CD8-positive, alpha-beta memory T cell (primary cell): ENCODE results near the gene PIK3R5. TPM values are rescaled to one million over a fixed set of nuclear protein-coding genes. Genes with fewer than 3 reads are reported as not detected.
A peak's percentile ranks its signal among the peaks of the same experiment; 100 is the strongest.

Source experiments
- CTCF ChIA-PET: fragments of 350-600 bp; sonication (Branson Sonifier 250); formaldehyde crosslinking; loops from one replicate; lab custom pipeline; 2021; ENCODE audit warnings: antibody characterized with exemption; lab: Charles Lee
- POLR2A ChIA-PET: fragments of 350-600 bp; sonication (Branson Sonifier 250); formaldehyde crosslinking; loops from one replicate; lab custom pipeline; 2021; ENCODE audit warnings: antibody characterized with exemption; lab: Charles Lee
- DNase-seq, 5 donors: peaks; one replicate each; pipeline versions ENCODE4 v3.0.0 to v3.0.0-alpha.2; 2020 to 2022; ENCODE audit warnings: mixed read lengths in 1 of 5
- H3K27ac ChIP-seq: one replicate; pipeline ENCODE4 v1.7.0; 2013; ENCODE audit warnings: low read depth, mild to moderate bottlenecking, low read length, moderate library complexity
- H3K27me3 ChIP-seq: 2 replicates; pipeline ENCODE4 v1.7.0; 2013; ENCODE audit warnings: low read length, mild to moderate bottlenecking; ENCODE audit not compliant: insufficient read depth, poor library complexity, severe bottlenecking
- H3K36me3 ChIP-seq: 2 replicates; pipeline ENCODE4 v1.7.0; 2013; ENCODE audit warnings: mild to moderate bottlenecking, low read length, moderate library complexity; ENCODE audit not compliant: insufficient read depth
- H3K4me1 ChIP-seq: 2 replicates; pipeline ENCODE4 v1.7.0; 2013; ENCODE audit warnings: mild to moderate bottlenecking, low read length, moderate library complexity; ENCODE audit not compliant: insufficient read depth
- H3K4me3 ChIP-seq: 2 replicates; pipeline ENCODE4 v1.7.0; 2013; ENCODE audit warnings: mild to moderate bottlenecking, low read length
- H3K9me3 ChIP-seq: 2 replicates; pipeline ENCODE4 v1.7.0; 2013; ENCODE audit warnings: mild to moderate bottlenecking, low read length
- H3K27ac Mint-ChIP-seq, 8 donors: one replicate each; pipeline ENCODE4 v1.8.0; 2020 to 2021; ENCODE audit warnings: mixed read lengths in 8 of 8, mild to moderate bottlenecking in 6 of 8, inconsistent platforms in 3 of 8, moderate library complexity in 3 of 8
- H3K27me3 Mint-ChIP-seq, 2 donors: one replicate each; pipeline ENCODE4 v1.8.0; 2020 to 2021; ENCODE audit warnings: mixed read lengths in 2 of 2, mild to moderate bottlenecking in 1 of 2, moderate library complexity in 1 of 2
- H3K36me3 Mint-ChIP-seq, 3 donors: one replicate each; pipeline ENCODE4 v1.8.0; 2020 to 2021; ENCODE audit warnings: mixed read lengths in 3 of 3, inconsistent platforms in 1 of 3, mild to moderate bottlenecking in 1 of 3
- H3K4me1 Mint-ChIP-seq, 3 donors: one replicate each; pipeline ENCODE4 v1.8.0; 2020 to 2021; ENCODE audit warnings: mixed read lengths in 3 of 3, inconsistent platforms in 1 of 3, mild to moderate bottlenecking in 1 of 3
- H3K4me3 Mint-ChIP-seq, 7 donors: one replicate each; pipeline ENCODE4 v1.8.0; 2020 to 2021; ENCODE audit warnings: mixed read lengths in 7 of 7, mild to moderate bottlenecking in 6 of 7, moderate library complexity in 4 of 7, inconsistent platforms in 2 of 7
- H3K9me3 Mint-ChIP-seq, 5 donors: one replicate each; pipeline ENCODE4 v1.8.0; 2020 to 2022; ENCODE audit warnings: mixed read lengths in 5 of 5, mild to moderate bottlenecking in 3 of 5, moderate library complexity in 2 of 5, inconsistent platforms in 1 of 5
- polyA plus RNA-seq: library from polyadenylated mRNA; unstranded; fragments of 300-500 nt; fragmentation: Illumina TruSeq; gene quantifications from one replicate; pipeline ENCODE4 v1.2.3, GENCODE V29; 2021
- total RNA-seq, 2 experiments: library from RNA; stranded (reverse); gene quantifications; one replicate each; pipeline ENCODE4 v1.2.3, GENCODE V29; 2021

Gene PIK3R5
- total and polyA plus RNA-seq, 3 experiments from 2014 or later = 28.6 to 71.6 (median 30.2) TPM

- Histone ChIP-seq H3K27me3 (no peaks in the 10 kb centered on the region), H3K27ac (no peak overlapping the region), H3K4me1 (peaks cover 44% of the 10 kb centered on the region), H3K36me3 (peaks cover 5% of the 10 kb centered on the region), H3K9me3 (peaks cover 19% of the 10 kb centered on the region), H3K4me3 (no peak overlapping the region)
- H3K4me1 Mint-ChIP-seq = peaks cover 36 to 46% (median 45%) of the 10 kb centered on the region in 3 donors
- peaks cover 19 to 45% (median 23%) of the 10 kb centered on the region in 3 donors for H3K36me3 Mint-ChIP-seq
- ChIA-PET POLR2A (no interaction called here), CTCF (interaction anchor here (0.8 to 1.2 kb wide), 2 partner anchors 18 to 74 kb away, joined by 3 to 5 read pairs; no protein-coding TSS in a partner anchor)
- H3K27me3 Mint-ChIP-seq = peaks cover 0 to 1% of the 10 kb centered on the region in 2 donors
- no peak overlapping the region for H3K4me3 Mint-ChIP-seq
- peaks cover 8 to 13% (median 12%) of the 10 kb centered on the region in 5 donors for H3K9me3 Mint-ChIP-seq
- no peak for DNase-seq
- H3K27ac Mint-ChIP-seq = peak overlapping the region in 1 of 8 donors; percentile 51
These were observed 41.7 kb downstream of the PIK3R5 start for GRCh38 chr17:8923762-8924161.

- Mint-ChIP-seq H3K27ac (peak overlapping the region in 3 of 8 donors; percentile 34 to 97 (median 37)), H3K27me3 (no peaks in the 10 kb centered on the region), H3K36me3 (peaks cover 15 to 42% (median 16%) of the 10 kb centered on the region in 3 donors), H3K9me3 (peaks cover 2 to 5% (median 3%) of the 10 kb centered on the region in 5 donors), H3K4me1 (peaks cover 33 to 52% (median 45%) of the 10 kb centered on the region in 3 donors), H3K4me3 (no peak overlapping the region)
- no peak for DNase-seq
- no peaks in the 10 kb centered on the region for H3K27me3 ChIP-seq
- no peak overlapping the region for H3K27ac ChIP-seq
- peaks cover 44% of the 10 kb centered on the region for H3K4me1 ChIP-seq
- POLR2A ChIA-PET = interaction anchor here (0.9 kb wide), 1 partner anchor 10 kb away, joined by 3 read pairs; no protein-coding TSS in a partner anchor
- CTCF ChIA-PET = interaction anchor here (0.8 to 1.2 kb wide), 2 partner anchors 19 to 75 kb away, joined by 3 to 5 read pairs; no protein-coding TSS in a partner anchor
- no peak overlapping the region for H3K4me3 ChIP-seq
- H3K9me3 ChIP-seq = peaks cover 11% of the 10 kb centered on the region
- H3K36me3 ChIP-seq = peaks cover 5% of the 10 kb centered on the region
These were observed 42.6 kb downstream of the PIK3R5 start for GRCh38 chr17:8922928-8923327.

GRCh38 chr17:8922451-8922850 lies 43.1 kb downstream of the PIK3R5 start:
- POLR2A ChIA-PET = interaction anchor here (0.9 kb wide), 1 partner anchor 10 kb away, joined by 3 read pairs; no protein-coding TSS in a partner anchor
- Histone ChIP-seq H3K27ac (no peak overlapping the region), H3K4me1 (peaks cover 42% of the 10 kb centered on the region), H3K36me3 (peaks cover 4% of the 10 kb centered on the region), H3K27me3 (no peaks in the 10 kb centered on the region), H3K4me3 (no peak overlapping the region), H3K9me3 (peaks cover 6% of the 10 kb centered on the region)
- CTCF ChIA-PET = no interaction called here
- no peak for DNase-seq
- peaks cover 36 to 49% (median 45%) of the 10 kb centered on the region in 3 donors for H3K4me1 Mint-ChIP-seq
- peaks cover 0 to 4% (median under 1%) of the 10 kb centered on the region in 5 donors for H3K9me3 Mint-ChIP-seq
- H3K36me3 Mint-ChIP-seq = peaks cover 12 to 40% (median 16%) of the 10 kb centered on the region in 3 donors
- H3K27me3 Mint-ChIP-seq = no peaks in the 10 kb centered on the region
- peak overlapping the region in 7 of 8 donors; percentile 34 to 97 (median 47) for H3K27ac Mint-ChIP-seq
- no peak overlapping the region for H3K4me3 Mint-ChIP-seq

GRCh38 chr17:8921147-8921546 lies 44.4 kb downstream of the PIK3R5 start:
- Histone ChIP-seq H3K27ac (no peak overlapping the region), H3K9me3 (no peaks in the 10 kb centered on the region), H3K4me3 (no peak overlapping the region), H3K36me3 (peaks cover 4% of the 10 kb centered on the region), H3K27me3 (no peaks in the 10 kb centered on the region), H3K4me1 (peaks cover 40% of the 10 kb centered on the region)
- Mint-ChIP-seq H3K27ac (no peak overlapping the region), H3K4me1 (peaks cover 44 to 58% (median 54%) of the 10 kb centered on the region in 3 donors), H3K36me3 (peaks cover 12 to 42% (median 19%) of the 10 kb centered on the region in 3 donors), H3K27me3 (no peaks in the 10 kb centered on the region), H3K9me3 (peaks cover 0 to 4% (median 0%) of the 10 kb centered on the region in 5 donors), H3K4me3 (no peak overlapping the region)
- no peak for DNase-seq
- ChIA-PET CTCF (no interaction called here), POLR2A (no interaction called here)

- Mint-ChIP-seq H3K27ac (peak overlapping the region; percentile 0 to 66 (median 38)), H3K4me3 (no peak overlapping the region), H3K4me1 (peaks cover 59 to 78% (median 62%) of the 10 kb centered on the region in 3 donors), H3K27me3 (no peaks in the 10 kb centered on the region), H3K9me3 (peaks cover 0 to 4% (median 0%) of the 10 kb centered on the region in 5 donors), H3K36me3 (peaks cover 12 to 60% (median 19%) of the 10 kb centered on the region in 3 donors)
- ChIA-PET CTCF (interaction anchor here (1.0 kb wide), 1 partner anchor 44 kb away, joined by 3 read pairs; no protein-coding TSS in a partner anchor), POLR2A (no interaction called here)
- Histone ChIP-seq H3K36me3 (peaks cover 4% of the 10 kb centered on the region), H3K4me1 (peaks cover 24% of the 10 kb centered on the region), H3K4me3 (no peak overlapping the region), H3K9me3 (no peaks in the 10 kb centered on the region), H3K27ac (no peak overlapping the region), H3K27me3 (no peaks in the 10 kb centered on the region)
- no peak for DNase-seq
These were observed 46.6 kb downstream of the PIK3R5 start for GRCh38 chr17:8918807-8919465.

GRCh38 chr17:8916466-8916865 lies 49.0 kb downstream of the PIK3R5 start:
- H3K9me3 ChIP-seq = no peaks in the 10 kb centered on the region
- POLR2A ChIA-PET = interaction anchor here (0.7 kb wide), 1 partner anchor 23 kb away, joined by 3 read pairs; no protein-coding TSS in a partner anchor
- DNase-seq = no peak
- peaks cover 0 to 4% (median 0%) of the 10 kb centered on the region in 5 donors for H3K9me3 Mint-ChIP-seq
- H3K36me3 Mint-ChIP-seq = peaks cover 6 to 68% (median 17%) of the 10 kb centered on the region in 3 donors
- H3K27ac ChIP-seq = no peak overlapping the region
- H3K36me3 ChIP-seq = peaks cover 17% of the 10 kb centered on the region
- H3K27ac Mint-ChIP-seq = peak overlapping the region in 6 of 8 donors; percentile 55 to 88 (median 64)
- H3K4me1 Mint-ChIP-seq = peaks cover 46 to 75% (median 60%) of the 10 kb centered on the region in 3 donors
- H3K27me3 ChIP-seq = no peaks in the 10 kb centered on the region
- no peaks in the 10 kb centered on the region for H3K27me3 Mint-ChIP-seq
- H3K4me3 ChIP-seq = no peak overlapping the region
- H3K4me1 ChIP-seq = peaks cover 7% of the 10 kb centered on the region
- CTCF ChIA-PET = no interaction called here
- no peak overlapping the region for H3K4me3 Mint-ChIP-seq

GRCh38 chr17:8914554-8914953 lies 51.0 kb downstream of the PIK3R5 start:
- Histone ChIP-seq H3K27ac (no peak overlapping the region), H3K4me1 (peaks cover 7% of the 10 kb centered on the region), H3K27me3 (no peaks in the 10 kb centered on the region), H3K9me3 (no peaks in the 10 kb centered on the region), H3K4me3 (no peak overlapping the region), H3K36me3 (peaks cover 34% of the 10 kb centered on the region)
- H3K9me3 Mint-ChIP-seq = peaks cover 0 to 4% (median 0%) of the 10 kb centered on the region in 5 donors
- CTCF ChIA-PET = interaction anchor here (0.9 to 1.1 kb wide), 2 partner anchors 28 to 129 kb away, joined by 3 read pairs; no protein-coding TSS in a partner anchor
- POLR2A ChIA-PET = no interaction called here
- no peak for DNase-seq
- H3K36me3 Mint-ChIP-seq = peaks cover 6 to 81% (median 20%) of the 10 kb centered on the region in 3 donors
- H3K4me3 Mint-ChIP-seq = peak overlapping the region in 2 of 7 donors; percentile 39 to 47
- H3K27ac Mint-ChIP-seq = peak overlapping the region in 6 of 8 donors; percentile 43 to 81 (median 66)
- no peaks in the 10 kb centered on the region for H3K27me3 Mint-ChIP-seq
- peaks cover 45 to 75% (median 57%) of the 10 kb centered on the region in 3 donors for H3K4me1 Mint-ChIP-seq
